Endothelial cell of umbilical vein (primary cell): ENCODE results near the gene ZFYVE21. TPM values are rescaled to one million over a fixed set of nuclear protein-coding genes. Genes with fewer than 3 reads are reported as not detected.
A peak's percentile ranks its signal among the peaks of the same experiment; 100 is the strongest.

Source experiments
- BruUV-seq: library from RNA; stranded (reverse); fragments of 400-500 nt; replicated peaks from 2 replicates; lab custom pipeline; 2021; lab: Mats Ljungman, UMichigan
- CTCF ChIA-PET: fragments of 300-600, 350-600 bp; sonication (Branson Sonifier 250); formaldehyde crosslinking; loops from one replicate; lab custom pipeline; 2021; ENCODE audit warnings: antibody characterized with exemption, inconsistent platforms; lab: Charles Lee
- POLR2A ChIA-PET: fragments of 300-600, 350-600 bp; sonication (Branson Sonifier 250); formaldehyde crosslinking; loops from one replicate; lab custom pipeline; 2021; ENCODE audit warnings: antibody characterized with exemption, inconsistent platforms; lab: Charles Lee
- DNase-seq: peaks from one replicate; pipeline ENCODE4 v3.0.0-alpha.2; 2011; ENCODE audit warnings: low read depth, low spot score
- FAIRE-seq: peaks from 2 replicates; lab custom pipeline; 2011; peaks lifted over from hg19 to GRCh38; lab: Jason Lieb, UNC
- H2AFZ ChIP-seq: 2 replicates; pipeline ENCODE4 v1.6.0; 2012; ENCODE audit warnings: low read depth, low read length, control low read depth, inconsistent platforms
- H3K27ac ChIP-seq: 2 replicates; pipeline ENCODE4 v1.5.1; 2011; ENCODE audit warnings: low read depth, mild to moderate bottlenecking, control low read depth, low read length, moderate library complexity; ENCODE audit not compliant: insufficient read depth
- H3K27me3 ChIP-seq, 2 experiments: 2 replicates each; pipeline versions ENCODE4 v1.6.0 to v1.6.1; 2011; ENCODE audit warnings: low read length in 2 of 2, mixed read lengths in 1 of 2; ENCODE audit not compliant: control insufficient read depth in 2 of 2, insufficient read depth in 2 of 2
- H3K36me3 ChIP-seq, 2 experiments: 2 replicates in 1 of 2; 3 replicates in 1 of 2; pipeline ENCODE4 v1.5.1; 2011; ENCODE audit warnings: low read length in 2 of 2, mild to moderate bottlenecking in 1 of 2, moderate library complexity in 1 of 2; ENCODE audit not compliant: control insufficient read depth in 2 of 2, insufficient read depth in 2 of 2; ENCODE audit errors: extremely low read depth in 1 of 2
- H3K4me1 ChIP-seq: 3 replicates; pipeline ENCODE4 v1.5.1; 2011; ENCODE audit warnings: mild to moderate bottlenecking, low read length; ENCODE audit not compliant: control insufficient read depth, insufficient read depth; ENCODE audit errors: extremely low read depth
- H3K4me2 ChIP-seq: 2 replicates; pipeline ENCODE4 v1.6.1; 2011; ENCODE audit warnings: low read length, control low read depth, mixed read lengths; ENCODE audit not compliant: insufficient read depth
- H3K4me3 ChIP-seq, 3 experiments: fragments of 200-600 bp in 1 of 3; sonication (generic), shearing (Covaris generic) in 1 of 3; replicated peaks in 1 of 3; 2 replicates each; pipeline ENCODE4 v1.5.1; 2011 to 2016; ENCODE audit warnings: control low read depth in 3 of 3, low read length in 3 of 3, mild to moderate bottlenecking in 2 of 3, inconsistent platforms in 1 of 3, low read depth in 1 of 3, moderate library complexity in 1 of 3; ENCODE audit not compliant: insufficient read depth in 1 of 3
- H3K79me2 ChIP-seq: 2 replicates; pipeline ENCODE4 v1.6.0; 2012; ENCODE audit warnings: low read length, inconsistent platforms; ENCODE audit not compliant: control insufficient read depth, insufficient read depth
- H3K9ac ChIP-seq: replicated peaks from 2 replicates; pipeline ENCODE3; 2011; ENCODE audit warnings: low read length, control low read depth; ENCODE audit not compliant: insufficient read depth; ENCODE audit errors: extremely low read depth
- H3K9me1 ChIP-seq: replicated peaks from 3 replicates; pipeline ENCODE4 v1.6.0; 2011; ENCODE audit warnings: mild to moderate bottlenecking, low read length; ENCODE audit not compliant: control insufficient read depth, insufficient read depth; ENCODE audit errors: extremely low read depth
- H3K9me3 ChIP-seq: replicated peaks from 2 replicates; pipeline ENCODE4 v1.5.1; 2012; ENCODE audit warnings: low read length, inconsistent platforms; ENCODE audit not compliant: control insufficient read depth, insufficient read depth
- H4K20me1 ChIP-seq: replicated peaks from 2 replicates; pipeline ENCODE3; 2011; ENCODE audit warnings: mild to moderate bottlenecking, low read length; ENCODE audit not compliant: control insufficient read depth, insufficient read depth; ENCODE audit errors: extremely low read depth
- CTCF ChIP-seq, 2 donors: IDR thresholded peaks; 1 replicate in 1 of 2; 2 replicates in 1 of 2; pipeline ENCODE4 v1.5.1; 2011; ENCODE audit warnings: low read length in 2 of 2, mild to moderate bottlenecking in 2 of 2, moderate library complexity in 2 of 2, control low read depth in 1 of 2, inconsistent platforms in 1 of 2, low read depth in 1 of 2; ENCODE audit not compliant: insufficient read depth in 1 of 2; ENCODE audit errors: extremely low read depth in 1 of 2
- EZH2 ChIP-seq: IDR thresholded peaks from 2 replicates; pipeline ENCODE4 v1.6.1; 2012; ENCODE audit warnings: borderline replicate concordance, low read depth, mild to moderate bottlenecking, moderate library complexity, low read length, inconsistent platforms; ENCODE audit not compliant: severe bottlenecking
- GATA2 ChIP-seq: IDR thresholded peaks from 2 replicates; pipeline ENCODE4 v1.7.0; 2011; ENCODE audit warnings: low read depth, mild to moderate bottlenecking, moderate library complexity, mixed read lengths, low read length; ENCODE audit not compliant: insufficient read length, insufficient read depth
- JUN ChIP-seq: IDR thresholded peaks from 2 replicates; pipeline ENCODE4 v1.6.1; 2011; ENCODE audit warnings: borderline replicate concordance, low read depth; ENCODE audit not compliant: insufficient read length, insufficient read depth
- MYC ChIP-seq: IDR thresholded peaks from one replicate; pipeline ENCODE4 v1.6.1; 2011; ENCODE audit warnings: mild to moderate bottlenecking, low read depth, low read length
- POLR2A ChIP-seq: IDR thresholded peaks from 2 replicates; pipeline ENCODE4 v1.6.1; 2012; ENCODE audit warnings: low read depth, mild to moderate bottlenecking, control low read depth, low read length
- POLR2AphosphoS5 ChIP-seq: IDR thresholded peaks from 2 replicates; pipeline ENCODE4 v1.6.1; 2012; ENCODE audit warnings: low read depth, mild to moderate bottlenecking, control low read depth, low read length, moderate library complexity; ENCODE audit not compliant: insufficient read depth
- dilution Hi-C: fragments of 300-500 bp; cut with MboI; formaldehyde crosslinking; loops from one replicate; pipeline ENCODE4 v1.15.0; 2019; ENCODE audit warnings: low sequenced_read_pairs; ENCODE audit not compliant: extremely low pct_ligation_motif_present
- intact Hi-C: fragments of 100-400 bp; cut with micrococcal nuclease; formaldehyde crosslinking; loops from one replicate; pipeline ENCODE4 v1.10.0; 2022
- polyA plus RNA-seq, 4 experiments: library from polyadenylated mRNA; depleted of rRNA in 3 of 4; stranded (reverse) in 3 of 4; unstranded in 1 of 4; fragments of >200 nt; gene quantifications; 2 replicates each; pipeline versions ENCODE4 v1.2.1 to v1.2.3, GENCODE V29; 2011 to 2012; ENCODE audit warnings: missing spikeins in 1 of 4
- total RNA-seq: library from RNA; stranded (reverse); gene quantifications from 2 replicates; pipeline ENCODE4 v1.2.3, GENCODE V29; 2021

ZFYVE21 gene
- total and polyA plus RNA-seq, 2 donors (not counting 3 experiments of a cell fraction or from before 2014, with no cell fraction given) = 54.5 to 98.3 TPM

DNA sequence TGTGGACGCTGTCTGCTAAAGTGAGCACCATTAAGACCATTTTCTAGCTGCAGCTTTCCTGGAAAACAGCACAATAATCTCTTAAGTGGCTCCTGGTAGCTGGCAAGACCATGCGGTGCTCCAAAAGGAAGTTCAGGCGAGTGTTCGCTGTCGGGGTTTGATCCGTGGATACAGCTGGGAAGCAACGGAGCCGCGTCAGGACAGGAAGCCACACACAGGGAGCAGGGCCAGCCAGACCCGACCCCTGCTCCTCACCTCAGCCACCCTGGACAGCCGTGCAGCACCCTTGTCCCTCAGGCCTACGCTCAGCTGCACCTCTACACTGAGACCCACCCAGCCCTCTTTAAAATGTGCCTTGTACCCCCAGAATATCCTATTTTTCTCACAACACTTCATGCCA lies 19.4 kb downstream of the ZFYVE21 start:
- no peaks in the 10 kb centered on the region for H4K20me1 ChIP-seq
- H3K4me3 ChIP-seq = no peak overlapping the region
- H3K79me2 ChIP-seq = no peaks in the 10 kb centered on the region
- H3K27me3 ChIP-seq = no peaks in the 10 kb centered on the region
- no peak for FAIRE-seq
- H2AFZ ChIP-seq = no peak overlapping the region
- peak; percentile 45 for DNase-seq
- ChIA-PET CTCF (interaction anchor here (0.5 to 1.4 kb wide), 5 partner anchors 18 to 122 kb away, joined by 3 to 6 read pairs (median 3); partner anchors contain the start of genes XRCC3 and ZFYVE21), POLR2A (no interaction called here)
- BruUV-seq = no TSS peak
- H3K27ac ChIP-seq = no peak overlapping the region
- H3K9me3 ChIP-seq = no peaks in the 10 kb centered on the region
- H3K36me3 ChIP-seq = peaks cover 0 to 41% of the 10 kb centered on the region in 2 experiments
- dilution Hi-C loops = no loop called here
- H3K4me2 ChIP-seq = no peak overlapping the region
- no peak for TF ChIP-seq EZH2
- TF ChIP-seq MYC = no peak
- no peak for TF ChIP-seq POLR2AphosphoS5
- TF ChIP-seq GATA2 = no peak
- TF ChIP-seq POLR2A = no peak
- TF ChIP-seq JUN = no peak
- TF ChIP-seq CTCF (IDR thresholded peaks at IDR 0.05; ENCODE audit: extremely low read depth in 1 of 2, insufficient read depth in 1 of 2, low read depth in 1 of 2, low read length in 2 of 2) = no peak
- no peaks in the 10 kb centered on the region for H3K9me1 ChIP-seq
- intact Hi-C loops = no loop called here
- no peaks in the 10 kb centered on the region for H3K4me1 ChIP-seq
- no peak overlapping the region for H3K9ac ChIP-seq
